Measurements from ENCODE around the gene HIVEP2. TPM values are rescaled to one million over a fixed set of nuclear protein-coding genes. Genes with fewer than 3 reads are reported as not detected.

HIVEP2 gene
- total and polyA plus RNA-seq, 9 donors, result 8.4 to 58.9 (median 32.1) TPM

- H3K9me3 ChIP-seq, result no peaks in the 10 kb centered on the region
- H3K27ac ChIP-seq, result no peak overlapping the region
These were observed 236.3 kb downstream of the HIVEP2 start for GRCh38 chr6:142708651-142709050.

GRCh38 chr6:142707255-142707654, 237.7 kb downstream of the HIVEP2 start:
- intact Hi-C loops (cut with DNase I), result no loop called here
- no peaks in the 10 kb centered on the region for H3K36me3 ChIP-seq

More at GRCh38 chr6:142708651-142709050, 236.3 kb downstream of the HIVEP2 start:
- Histone ChIP-seq H3K4me3 (no peak overlapping the region), H3K4me1 (ENCODE audit: insufficient read depth) (no peaks in the 10 kb centered on the region), H3K27me3 (no peaks in the 10 kb centered on the region), H3K36me3 (no peaks in the 10 kb centered on the region)
- TF ChIP-seq EP300 (IDR thresholded peaks at IDR 0.05) (no peak), POLR2A (IDR thresholded peaks at IDR 0.05) (no peak), CTCF (IDR thresholded peaks at IDR 0.05) (no peak)
- WGBS, 3 donors, result 85 to 94% (median 88%) methylated on average over 2 of the region's 2 CpGs
- DNase-seq, result no peak
- intact Hi-C loops (cut with DNase I), result no loop called here

GRCh38 chr6:142706210-142706609, 238.8 kb downstream of the HIVEP2 start:
- no peak overlapping the region for H3K4me3 ChIP-seq
- DNase-seq, result no peak
- WGBS, 3 donors, result 58 to 70% (median 65%) methylated on average over 3 of the region's 3 CpGs
- H3K9me3 ChIP-seq, result no peaks in the 10 kb centered on the region
- no peaks in the 10 kb centered on the region for H3K4me1 ChIP-seq (ENCODE audit: insufficient read depth)
- no peaks in the 10 kb centered on the region for H3K36me3 ChIP-seq
- intact Hi-C loops (cut with DNase I), result no loop called here
- H3K27me3 ChIP-seq, result no peaks in the 10 kb centered on the region
- peak overlapping the region in 1 of 2 donors; percentile 38 for H3K27ac ChIP-seq
- TF ChIP-seq CTCF (IDR thresholded peaks at IDR 0.05), result no peak
- no peak for TF ChIP-seq POLR2A (IDR thresholded peaks at IDR 0.05)
- TF ChIP-seq EP300 (IDR thresholded peaks at IDR 0.05), result no peak

More at GRCh38 chr6:142707255-142707654, 237.7 kb downstream of the HIVEP2 start:
- H3K4me1 ChIP-seq (ENCODE audit: insufficient read depth), result no peaks in the 10 kb centered on the region
- TF ChIP-seq EP300 (IDR thresholded peaks at IDR 0.05) (no peak), CTCF (IDR thresholded peaks at IDR 0.05) (no peak), POLR2A (IDR thresholded peaks at IDR 0.05) (no peak)
- H3K9me3 ChIP-seq, result no peaks in the 10 kb centered on the region
- no peak for DNase-seq
- H3K27me3 ChIP-seq, result no peaks in the 10 kb centered on the region
- 40 to 51% (median 46%) methylated on average over 2 of the region's 2 CpGs for WGBS, 3 donors
- no peak overlapping the region for H3K27ac ChIP-seq
- H3K4me3 ChIP-seq, result no peak overlapping the region

DNA sequence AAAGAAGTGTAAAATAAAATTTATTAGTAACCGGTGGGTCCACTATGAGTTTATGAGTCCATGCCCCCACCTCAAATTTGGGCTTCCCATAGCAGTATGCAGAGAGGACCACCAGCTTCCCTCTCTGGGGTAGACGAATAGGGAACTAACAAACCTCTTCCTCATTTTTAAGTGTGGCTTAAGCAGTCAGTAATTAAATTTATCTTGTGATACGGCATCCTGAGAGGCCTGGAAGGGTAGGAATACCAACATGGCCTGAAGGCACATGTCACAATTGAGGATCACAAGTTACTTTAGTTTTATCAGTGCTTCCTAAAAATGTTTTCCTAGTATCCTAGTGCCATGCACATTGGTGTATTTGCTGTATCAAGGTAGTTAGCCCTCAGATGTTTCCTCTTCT, 239.9 kb downstream of the HIVEP2 start:
- WGBS, 3 donors, result 86 to 96% (median 91%) methylated on average over 3 of the region's 3 CpGs
- intact Hi-C loops (cut with DNase I), result no loop called here

More for the DNA sequence above, 239.9 kb downstream of the HIVEP2 start:
- Histone ChIP-seq H3K27ac (no peak overlapping the region), H3K9me3 (no peaks in the 10 kb centered on the region), H3K4me1 (ENCODE audit: insufficient read depth) (peaks cover 2% of the 10 kb centered on the region), H3K36me3 (no peaks in the 10 kb centered on the region), H3K27me3 (no peaks in the 10 kb centered on the region), H3K4me3 (no peak overlapping the region)
- DNase-seq, result no peak
- TF ChIP-seq POLR2A (IDR thresholded peaks at IDR 0.05) (no peak), CTCF (IDR thresholded peaks at IDR 0.05) (no peak), EP300 (IDR thresholded peaks at IDR 0.05) (no peak)
